K562 (cell line): Measurements from ENCODE around the gene ZFAND3. TPM values are rescaled to one million over a fixed set of nuclear protein-coding genes. Genes with fewer than 3 reads are reported as not detected.
A peak's percentile ranks its signal among the peaks of the same experiment; 100 is the strongest.

Experiments
- ADNP ChIP-seq: fragments of 200-800 bp; sonication (Bioruptor generic); IDR thresholded peaks from 2 replicates; pipeline ENCODE4 v1.6.1; 2016; ENCODE audit warnings: missing genetic modification characterization, missing compliant biosample characterization
- BRD4 ChIP-seq: fragments of 200-600 bp; sonication (generic); IDR thresholded peaks from 2 replicates; pipeline ENCODE4 v1.6.1; 2017; ENCODE audit warnings: inconsistent platforms
- C11orf30 ChIP-seq: fragments of 450-650 bp; IDR thresholded peaks from 2 replicates; pipeline ENCODE4 v1.6.1; 2016; ENCODE audit warnings: low read depth, mild to moderate bottlenecking
- CREB3 ChIP-seq: fragments of 450-650 bp; conservative IDR thresholded peaks from 2 replicates; pipeline ENCODE4 v1.6.1; 2016; ENCODE audit warnings: missing genetic modification characterization, low read depth, mild to moderate bottlenecking, missing compliant biosample characterization, moderate library complexity
- HNRNPLL ChIP-seq: fragments of 200-400 bp; formaldehyde crosslinking; IDR thresholded peaks from 2 replicates; pipeline ENCODE4 v1.6.1; 2017; ENCODE audit warnings: low read length, low read depth, mild to moderate bottlenecking; ENCODE audit not compliant: poor library complexity, severe bottlenecking
- ID3 ChIP-seq, 2 experiments: fragments of 250-450 bp in 1 of 2; fragments of 450-650 bp in 1 of 2; sonication (Bioruptor Pico) in 1 of 2; IDR thresholded peaks; 2 replicates each; pipeline versions ENCODE4 v1.6.1 to v1.8.0; 2016 to 2021; ENCODE audit warnings: mild to moderate bottlenecking in 2 of 2, moderate library complexity in 2 of 2, missing compliant biosample characterization in 1 of 2, missing genetic modification characterization in 1 of 2
- KAT2B ChIP-seq: IDR thresholded peaks from one replicate; pipeline ENCODE4 v1.6.1; 2012; ENCODE audit warnings: low read depth, mild to moderate bottlenecking, control low read depth, inconsistent platforms, low read length, moderate library complexity
- KAT7 ChIP-seq: sonication (generic); formaldehyde crosslinking; IDR thresholded peaks from 2 replicates; pipeline ENCODE4 v1.8.0; 2022; ENCODE audit warnings: missing genetic modification reagents, mild to moderate bottlenecking, borderline replicate concordance
- KHSRP ChIP-seq: fragments of 450-650 bp; IDR thresholded peaks from 2 replicates; pipeline ENCODE4 v1.6.1; 2017
- MTA3 ChIP-seq: fragments of 450-650 bp; formaldehyde crosslinking; IDR thresholded peaks from 2 replicates; pipeline ENCODE4 v1.6.1; 2017; ENCODE audit warnings: mild to moderate bottlenecking, borderline replicate concordance
- NFRKB ChIP-seq: fragments of 450-650 bp; IDR thresholded peaks from 2 replicates; pipeline ENCODE4 v1.6.1; 2016; ENCODE audit warnings: low read depth
- PBX2 ChIP-seq, 2 experiments: IDR thresholded peaks in 1 of 2; conservative IDR thresholded peaks in 1 of 2; 2 replicates each; pipeline ENCODE4 v1.6.1; 2016; ENCODE audit warnings: low read depth in 2 of 2, mild to moderate bottlenecking in 1 of 2, missing compliant biosample characterization in 1 of 2, missing genetic modification characterization in 1 of 2, moderate library complexity in 1 of 2
- POLR2AphosphoS2 ChIP-seq: IDR thresholded peaks from 2 replicates; pipeline ENCODE4 v1.6.1; 2012; ENCODE audit warnings: low read length, improper control_type of control experiment
- PPARD ChIP-seq: fragments of 250-450 bp; sonication (Bioruptor Pico); IDR thresholded peaks from 2 replicates; pipeline ENCODE4 v1.8.0; 2022; ENCODE audit warnings: inconsistent platforms, mild to moderate bottlenecking, moderate library complexity
- PTTG1 ChIP-seq: fragments of 450-650 bp; IDR thresholded peaks from 2 replicates; pipeline ENCODE4 v1.6.1; 2016; ENCODE audit warnings: low read depth, mild to moderate bottlenecking, missing genetic modification characterization, missing compliant biosample characterization
- SMAD4 ChIP-seq: fragments of 250-450 bp; sonication (Bioruptor Pico); conservative IDR thresholded peaks from 2 replicates; pipeline ENCODE4 v1.8.0; 2021; ENCODE audit warnings: inconsistent platforms, mild to moderate bottlenecking, moderate library complexity
- SOX6 ChIP-seq: fragments of 450-650 bp; IDR thresholded peaks from 2 replicates; pipeline ENCODE4 v1.6.1; 2014; ENCODE audit warnings: mild to moderate bottlenecking
- TCF3 ChIP-seq: sonication (generic); formaldehyde crosslinking; IDR thresholded peaks from 2 replicates; pipeline ENCODE4 v1.4.0; 2020; ENCODE audit warnings: mild to moderate bottlenecking, missing genetic modification reagents
- TCFL5 ChIP-seq: fragments of 250-450 bp; sonication (Bioruptor Pico); conservative IDR thresholded peaks from 2 replicates; pipeline ENCODE4 v1.6.1; 2021; ENCODE audit warnings: mild to moderate bottlenecking, moderate library complexity, matching md5 sums
- TEAD4 ChIP-seq, 2 experiments: sonication (generic) in 1 of 2; formaldehyde crosslinking in 1 of 2; IDR thresholded peaks; 2 replicates each; pipeline versions ENCODE4 v1.6.1 to v1.8.0; 2012 to 2022; ENCODE audit warnings: borderline replicate concordance in 1 of 2, inconsistent platforms in 1 of 2, low read length in 1 of 2, mild to moderate bottlenecking in 1 of 2, missing genetic modification reagents in 1 of 2
- ZNF583 ChIP-seq: fragments of 250-450 bp; sonication (Bioruptor Pico); IDR thresholded peaks from 2 replicates; pipeline ENCODE4 v1.4.0; 2020
- ZNF586 ChIP-seq: fragments of 450-650 bp; formaldehyde crosslinking; conservative IDR thresholded peaks from 2 replicates; pipeline ENCODE4 v1.4.0; 2020; ENCODE audit warnings: mild to moderate bottlenecking, moderate library complexity
- ZNF668 ChIP-seq: fragments of 250-450 bp; sonication (Bioruptor Pico); IDR thresholded peaks from 2 replicates; pipeline ENCODE4 v1.8.0; 2022; ENCODE audit warnings: mild to moderate bottlenecking, inconsistent platforms
- polyA plus RNA-seq, 8 experiments: library from polyadenylated mRNA; depleted of rRNA in 4 of 8; stranded (reverse) in 5 of 8; unstranded in 3 of 8; fragments of >200 nt; fragmentation: Nextera tagmentation in 2 of 8; fragmentation: Illumina TruSeq in 1 of 8; extraction: Ambion mirVana in 2 of 8; extraction: Trizol in 1 of 8; gene quantifications; 2 replicates each; pipeline versions ENCODE4 v1.2.1 to v1.2.3, GENCODE V29; 2011 to 2014; ENCODE audit warnings: inconsistent platforms in 1 of 8, missing spikeins in 1 of 8
- total RNA-seq, 7 experiments: library from RNA; depleted of rRNA in 6 of 7; stranded (reverse); fragments of >200 nt in 6 of 7; fragmentation: Illumina TruSeq in 2 of 7; extraction: Trizol in 2 of 7; gene quantifications; 2 replicates each; pipeline versions ENCODE4 v1.2.1 to v1.2.3, GENCODE V29; 2011 to 2021; ENCODE audit warnings: low replicate concordance in 1 of 7

ZFAND3 gene
- total and polyA plus RNA-seq, 9 of the 15 experiments (the other 6 are each of a cell fraction or from before 2014, with no cell fraction given) = 0.81 to 26.6 (median 11.8) TPM

- TF ChIP-seq ZNF583 (0 out of 2 replicates have a peak, but pooled peaks have one; percentile 65), KAT7 (no peak), CREB3 (tag) (0 out of 2 replicates have a peak, but pooled peaks have one; percentile 34), KHSRP (peak; percentile 6; the same call in 1 of the 2 replicates), BRD4 (peak; percentile 10; the same call in 1 of the 2 replicates), SMAD4 (peak; percentile 74), KAT2B (no peak), ZNF668 (CRISPR knock-in tag) (peak; percentile 15; the same call in 1 of the 2 replicates), HNRNPLL (no peak), PTTG1 (tag) (peak; percentile 68), MTA3 (peak; percentile 53; the same call in 1 of the 2 replicates), ZNF586 (CRISPR knock-in tag) (no peak), PBX2 (CRISPR knock-in tag; IDR thresholded peaks at IDR 0.05; ENCODE audit: low read depth) (peak; percentile 52; the same call in 1 of the 2 replicates), PBX2 (tag; conservative IDR thresholded peaks at IDR 0.05; ENCODE audit: low read depth) (peak; percentile 75), TCF3 (CRISPR knock-in tag) (peak; percentile 20; the same call in 1 of the 2 replicates), ADNP (tag) (peak; percentile 17; the same call in 1 of the 2 replicates), C11orf30 (peak; percentile 13; the same call in 1 of the 2 replicates), PPARD (no peak), TCFL5 (CRISPR knock-in tag) (0 out of 2 replicates have a peak, but pooled peaks have one; percentile 11), SOX6 (peak; percentile 63; the same call in 1 of the 2 replicates), ID3 (CRISPR knock-in tag; IDR thresholded peaks at IDR 0.05) (no peak), ID3 (tag; IDR thresholded peaks at IDR 0.05) (0 out of 2 replicates have a peak, but pooled peaks have one; percentile 29), NFRKB (peak; percentile 90), TEAD4 (IDR thresholded peaks at IDR 0.05; ENCODE audit: low read length) (0 out of 2 replicates have a peak, but pooled peaks have one; percentile 29), TEAD4 (CRISPR knock-in tag; IDR thresholded peaks at IDR 0.05; ENCODE audit: borderline replicate concordance) (no peak), POLR2AphosphoS2 (no peak)
Observed at GRCh38 chr6:37840143-37840939, 20.8 kb downstream of the ZFAND3 start (continued).
